HG02840 (cell line): ENCODE measurements around the gene UBE2Q2.
"Not testable (repeated sequence)": the region's sequence is repeated elsewhere in the genome, so short reads cannot be mapped to it uniquely, and the experiment has no call there.

Experiments
- ATAC-seq: cut with Tn5 transposase; IDR thresholded peaks from one replicate; pipeline ENCODE4 v1.9.1; 2021; ENCODE audit warnings: mild to moderate bottlenecking, moderate library complexity, moderate number of reproducible peaks; ENCODE audit not compliant: unreplicated experiment, low FRiP score

Gene UBE2Q2

DNA sequence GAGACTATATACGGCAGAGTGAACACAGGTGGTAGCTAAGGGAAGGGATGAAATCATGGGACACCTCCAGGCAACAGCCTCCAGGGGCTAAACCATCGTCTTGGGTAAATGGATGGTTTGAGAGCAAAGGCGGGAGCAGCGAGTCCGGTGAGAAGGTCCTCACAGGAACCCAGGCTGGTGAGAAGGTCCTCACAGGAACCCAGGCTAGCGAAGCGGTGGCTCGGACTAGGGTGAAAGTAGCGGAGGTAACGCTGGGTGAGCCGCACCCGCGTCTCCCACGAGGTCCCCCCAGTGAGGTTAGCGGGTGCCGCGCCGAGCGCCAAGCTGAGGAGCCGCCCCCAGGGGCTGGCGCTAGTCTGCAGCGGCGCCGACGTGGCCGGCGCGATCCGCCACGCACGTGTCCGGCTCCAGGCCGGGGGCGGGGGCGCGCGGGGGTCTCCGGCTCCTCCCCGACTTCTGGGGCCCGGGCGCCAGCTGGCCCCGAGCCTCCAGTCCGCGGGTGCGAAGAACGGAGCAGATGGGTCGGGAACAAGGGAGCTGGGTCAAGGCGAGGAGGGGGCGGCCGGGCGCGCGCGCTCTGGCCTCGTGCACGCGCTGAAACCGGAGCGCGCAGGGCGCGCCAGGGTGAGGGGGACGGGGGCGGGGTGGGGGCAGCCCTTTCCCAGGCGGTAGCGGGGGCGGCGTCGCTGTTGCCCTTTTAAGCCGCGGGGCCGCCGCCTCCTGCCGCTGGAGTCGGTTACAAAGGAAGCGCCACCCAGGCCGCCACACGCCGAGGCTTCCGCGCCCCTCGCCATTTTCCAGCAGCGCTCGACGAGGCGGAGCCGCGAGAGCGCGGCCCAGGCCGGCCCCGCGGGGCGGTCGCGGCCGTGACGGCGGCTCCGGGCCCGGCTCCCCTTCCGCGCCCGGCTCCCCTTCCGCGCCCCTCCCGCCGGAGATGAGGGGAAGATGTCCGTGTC lies at the start of gene UBE2Q2:
TSS of gene UBE2Q2 (plus strand) at position 726 of the 956 bp plus-strand sequence. CDS start at position 946, 220 bp downstream.
- peak; percentile 41 for ATAC-seq

- ATAC-seq, result no peak
Observed at GRCh38 chr15:75796321-75796720, 46.9 kb upstream of the UBE2Q2 start.

- ATAC-seq, result not testable (repeated sequence)
Observed at GRCh38 chr15:75797146-75797545, 46.1 kb upstream of the UBE2Q2 start.

- no peak for ATAC-seq
Observed at GRCh38 chr15:75799190-75799589, 44.1 kb upstream of the UBE2Q2 start.

- not testable (repeated sequence) for ATAC-seq
Observed at GRCh38 chr15:75800409-75800808, 42.8 kb upstream of the UBE2Q2 start.

DNA sequence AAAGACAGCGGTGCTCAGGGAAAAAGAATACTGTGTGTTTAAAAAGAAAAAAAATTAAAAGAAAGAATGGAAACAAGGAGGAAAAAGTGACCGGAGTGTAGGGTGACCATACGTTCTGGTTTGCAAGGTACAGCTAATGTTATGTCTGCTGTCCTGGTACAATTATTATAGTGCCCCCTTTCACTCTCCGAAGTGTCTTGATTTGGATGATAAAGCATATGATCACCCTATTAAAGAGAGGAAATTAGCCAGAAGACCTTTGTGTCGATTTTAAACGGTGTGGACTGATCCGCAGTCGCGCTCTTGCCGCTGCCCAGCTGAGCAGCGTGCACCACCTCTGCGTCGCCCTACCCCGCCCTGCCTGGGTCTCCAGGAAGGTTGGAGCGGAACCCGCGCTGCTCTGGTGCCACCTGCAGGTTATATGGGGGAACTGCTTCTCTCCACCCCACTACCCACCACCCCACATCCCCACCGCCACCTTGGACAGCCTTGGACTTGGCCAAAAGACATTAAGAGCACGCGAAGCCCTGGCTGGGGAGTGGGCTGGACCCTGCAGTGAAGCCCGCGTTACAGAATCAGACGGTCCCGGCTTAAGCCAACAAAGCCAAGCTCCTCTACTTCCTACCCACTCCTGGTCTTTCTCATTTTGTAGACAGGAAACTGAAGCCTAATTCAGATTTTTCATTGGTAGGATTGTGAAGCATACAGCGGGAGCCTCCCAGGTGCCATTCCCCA lies 41.2 kb upstream of the UBE2Q2 start:
- ATAC-seq, result no peak

- not testable (repeated sequence) for ATAC-seq
Observed at GRCh38 chr15:75807486-75807885, 35.8 kb upstream of the UBE2Q2 start.

GRCh38 chr15:75808009-75808408 lies 35.2 kb upstream of the UBE2Q2 start:
- not testable (repeated sequence) for ATAC-seq

- no peak for ATAC-seq
Observed at GRCh38 chr15:75808563-75808962, 34.7 kb upstream of the UBE2Q2 start.

- ATAC-seq, result no peak
Observed at GRCh38 chr15:75809986-75810750, 33.1 kb upstream of the UBE2Q2 start.

DNA sequence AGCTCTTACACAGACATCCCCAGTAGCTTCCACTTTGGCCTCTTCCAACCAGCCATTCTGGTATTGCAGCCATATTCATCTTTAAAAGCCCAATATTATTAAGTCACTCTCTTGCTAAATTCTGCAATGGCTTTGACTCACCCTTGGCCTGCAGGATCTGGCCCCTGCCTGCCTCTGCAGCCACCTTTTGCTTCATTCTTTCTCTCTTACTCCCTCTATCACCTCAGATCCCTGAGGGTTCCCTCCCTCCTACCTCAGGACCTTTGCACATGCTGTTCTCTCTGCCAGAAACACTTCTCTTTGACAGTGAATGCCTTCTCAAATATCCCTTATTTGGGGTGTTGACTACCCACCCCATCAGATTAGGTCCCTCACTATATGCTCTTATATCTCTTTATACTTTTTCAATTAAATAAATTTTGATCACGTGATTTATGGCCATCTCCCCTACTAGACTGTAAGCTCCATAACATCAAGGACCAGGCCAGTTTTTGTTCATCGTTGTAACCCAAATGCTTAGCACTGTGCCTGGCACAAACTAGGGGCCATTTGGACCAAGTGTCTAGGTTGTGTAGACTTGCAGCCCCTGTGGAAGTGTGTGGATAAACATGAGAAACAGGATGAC lies 32.3 kb upstream of the UBE2Q2 start:
- no peak for ATAC-seq

DNA sequence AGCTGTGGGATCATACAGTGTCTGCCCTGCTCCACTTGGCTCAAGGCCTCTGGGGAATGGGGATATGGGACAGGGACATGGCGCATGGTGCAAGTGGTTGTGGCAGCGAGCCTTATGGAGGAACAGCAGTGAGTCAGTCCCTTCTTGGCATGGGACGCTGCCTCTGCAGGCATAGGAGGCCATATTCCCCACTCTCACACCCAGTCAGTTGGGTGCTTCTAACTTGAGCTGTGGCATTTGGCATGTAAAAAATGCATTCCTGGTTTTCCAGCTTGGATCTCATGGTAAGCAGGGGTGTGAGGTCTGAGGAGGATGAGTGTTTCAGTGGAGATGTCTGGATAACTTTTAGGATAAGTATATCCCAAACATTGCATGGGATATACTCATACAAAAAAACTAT lies 31.6 kb upstream of the UBE2Q2 start:
- no peak for ATAC-seq

DNA sequence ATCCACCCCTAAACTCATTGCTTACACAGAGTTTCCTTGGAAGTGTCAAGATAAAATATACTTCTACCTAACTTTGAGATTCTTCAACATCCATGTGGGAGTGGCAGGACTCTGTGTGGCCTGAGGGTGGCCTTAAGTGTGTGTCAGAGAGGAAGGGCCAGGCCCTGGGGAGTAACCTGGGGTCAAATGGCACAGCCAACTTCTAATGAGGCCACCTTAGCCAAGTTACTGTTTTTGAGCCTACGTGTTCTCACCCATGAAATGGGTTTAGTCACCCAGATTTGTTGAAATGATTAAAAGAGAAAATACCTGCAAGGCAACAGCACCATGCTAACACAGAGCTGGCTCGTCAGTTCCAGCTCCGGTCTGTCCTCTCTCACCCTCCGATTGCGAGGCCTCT lies 28.5 kb upstream of the UBE2Q2 start:
- ATAC-seq, result no peak

DNA sequence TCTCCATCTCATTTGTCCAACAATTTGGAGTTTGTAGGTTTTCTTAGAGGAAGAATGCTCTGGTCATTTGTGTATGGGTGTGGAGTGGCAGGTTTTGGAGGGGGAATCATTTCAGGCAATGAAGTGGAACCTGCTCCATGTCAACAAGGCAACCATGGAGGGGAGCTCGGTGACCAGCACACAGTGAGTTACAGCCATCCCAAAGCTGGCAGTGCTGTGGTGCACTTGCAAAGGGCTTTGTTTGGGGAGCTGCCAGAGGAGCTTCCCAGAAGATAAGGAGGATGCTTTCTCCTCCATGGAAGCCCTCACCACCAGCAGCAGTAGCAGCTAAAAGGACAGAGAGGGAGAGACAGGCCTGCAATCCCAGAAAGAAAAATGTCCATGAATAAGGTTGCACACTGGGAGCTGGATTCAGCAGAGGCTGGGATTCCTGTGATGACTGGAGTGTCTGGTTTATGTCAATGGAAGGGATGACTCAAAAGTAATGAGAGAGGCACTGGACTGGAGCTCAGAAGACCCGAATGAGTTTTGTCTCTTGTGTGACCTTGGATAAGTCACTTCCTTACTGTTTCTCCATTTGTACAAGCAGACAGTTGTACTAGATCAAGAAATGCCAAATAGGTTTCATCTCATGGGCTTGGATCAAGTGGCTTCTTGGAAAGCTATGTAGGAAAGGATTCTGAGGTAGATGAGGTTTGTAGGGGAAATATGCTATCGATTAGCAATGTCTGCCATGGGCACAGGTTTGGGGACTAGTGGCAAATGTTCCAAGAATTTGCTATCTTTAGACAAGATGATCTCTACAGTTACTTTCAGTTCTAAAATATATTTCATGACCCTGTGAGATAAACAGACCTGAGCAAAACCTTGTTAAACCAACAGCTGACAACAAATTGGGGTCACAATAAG lies 27.2 kb upstream of the UBE2Q2 start:
- no peak for ATAC-seq

DNA sequence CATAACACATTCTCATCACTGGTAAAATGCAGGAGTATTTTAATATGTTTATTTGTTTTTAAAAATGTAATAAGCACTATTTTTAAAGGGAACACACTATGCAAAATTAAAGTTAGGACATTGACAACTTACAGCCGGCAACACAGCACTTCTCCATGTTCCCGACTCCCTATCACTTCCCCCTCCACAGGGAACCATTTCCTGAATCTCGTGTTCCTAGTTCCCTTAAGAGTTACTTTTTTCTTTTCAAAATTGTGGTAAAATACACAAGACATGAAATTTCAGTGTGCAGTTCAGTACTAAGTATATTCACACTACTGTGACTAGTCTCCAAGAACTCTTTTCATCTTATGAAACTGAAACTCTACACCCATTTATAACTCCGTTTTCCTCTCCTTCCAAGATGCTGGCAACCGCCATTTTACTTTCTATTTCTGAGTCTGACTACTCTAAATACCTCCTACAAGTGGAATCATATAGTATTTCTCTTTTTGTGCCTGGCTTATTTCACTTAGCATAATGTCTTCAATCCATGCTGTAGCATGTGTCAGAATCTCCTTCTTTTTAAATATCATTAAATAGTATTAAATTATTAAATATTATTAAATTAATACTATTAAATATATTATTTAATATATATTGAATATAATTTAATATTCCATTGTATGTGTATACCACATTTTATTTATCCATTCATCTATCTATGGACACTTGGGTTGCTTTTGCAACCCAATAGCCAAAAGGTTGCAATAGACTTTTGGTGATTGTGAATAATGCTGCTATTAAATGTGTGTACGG lies 25.9 kb upstream of the UBE2Q2 start:
- ATAC-seq, result no peak

DNA sequence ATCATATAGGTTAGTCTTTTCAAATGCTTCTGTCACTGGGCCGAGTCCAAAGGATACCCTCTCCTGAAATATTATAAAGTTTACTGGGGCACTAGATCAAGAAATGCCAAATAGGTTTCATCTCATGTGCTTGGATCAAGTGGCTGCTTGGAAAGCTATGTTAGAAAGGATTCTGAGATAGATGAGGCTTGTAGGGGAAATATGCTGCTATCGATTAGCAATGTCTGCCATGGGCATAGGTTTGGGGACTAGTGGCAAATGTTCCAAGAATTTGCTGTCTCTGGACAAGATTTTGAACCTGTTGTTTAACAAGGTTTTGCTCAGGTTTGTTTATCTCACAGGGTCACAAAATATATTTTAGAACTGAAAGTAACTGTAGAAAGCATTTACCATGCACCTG lies 23.0 kb upstream of the UBE2Q2 start:
- no peak for ATAC-seq

- ATAC-seq, result no peak
Observed at GRCh38 chr15:75821786-75822345, 21.4 kb upstream of the UBE2Q2 start.

DNA sequence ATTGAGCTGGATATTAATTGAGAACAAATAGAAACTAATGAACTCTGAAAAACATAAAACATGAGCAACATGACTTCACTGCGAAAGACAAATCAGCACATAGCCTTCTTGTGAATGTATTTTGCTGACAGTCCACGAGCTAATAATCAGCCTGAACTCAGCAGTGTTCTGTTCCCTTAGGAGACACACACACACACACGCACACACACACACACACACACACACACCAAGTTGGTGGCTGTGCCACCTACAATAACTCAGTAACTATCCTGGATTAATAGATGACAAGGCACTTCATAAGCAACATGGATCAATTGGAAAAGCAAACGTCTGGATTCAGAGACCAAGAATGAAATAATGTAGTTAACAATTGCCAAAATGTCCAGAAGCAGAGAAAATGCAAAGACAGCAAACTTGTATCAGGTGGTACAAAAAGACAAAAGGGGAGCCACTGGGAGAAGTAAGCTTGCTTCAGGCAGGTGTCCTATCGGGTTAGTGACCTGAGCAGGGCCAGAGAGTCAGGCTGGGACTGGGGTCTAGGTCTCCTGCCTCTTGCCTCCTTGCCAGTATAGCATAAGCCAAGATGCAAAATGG lies 20.5 kb upstream of the UBE2Q2 start:
- ATAC-seq, result no peak
